H9 (cell line): ENCODE results near the gene AHDC1. TPM values are rescaled to one million over a fixed set of nuclear protein-coding genes. Genes with fewer than 3 reads are reported as not detected.

Source experiments
- DNase-seq: peaks from one replicate; pipeline ENCODE4 v3.0.0-alpha.2; 2017
- H2AFZ ChIP-seq: one replicate; pipeline ENCODE4 v1.6.1; 2013; ENCODE audit warnings: mild to moderate bottlenecking, low read length, control low read depth, moderate library complexity
- H2AK5ac ChIP-seq: 2 replicates; pipeline ENCODE4 v1.6.1; 2013; ENCODE audit warnings: low read length, control low read depth, mixed read lengths; ENCODE audit not compliant: insufficient read length
- H2BK120ac ChIP-seq: one replicate; pipeline ENCODE4 v1.6.1; 2013; ENCODE audit warnings: low read depth, mild to moderate bottlenecking, low read length, control low read depth, inconsistent platforms; ENCODE audit not compliant: poor library complexity, severe bottlenecking
- H2BK12ac ChIP-seq: 2 replicates; pipeline ENCODE4 v1.6.1; 2013; ENCODE audit warnings: low read length, control low read depth, mixed read lengths, low read depth; ENCODE audit not compliant: insufficient read length
- H2BK15ac ChIP-seq: 2 replicates; pipeline ENCODE4 v1.6.1; 2013; ENCODE audit warnings: low read depth, low read length, control low read depth
- H2BK20ac ChIP-seq: one replicate; pipeline ENCODE4 v1.6.1; 2013; ENCODE audit warnings: low read depth, mild to moderate bottlenecking, low read length, control low read depth, inconsistent platforms; ENCODE audit not compliant: poor library complexity, severe bottlenecking
- H2BK5ac ChIP-seq: 2 replicates; pipeline ENCODE4 v1.6.1; 2013; ENCODE audit warnings: low read length, control low read depth, mixed read lengths; ENCODE audit not compliant: insufficient read length
- H3K14ac ChIP-seq: 2 replicates; pipeline ENCODE4 v1.6.1; 2013; ENCODE audit warnings: low read length, control low read depth; ENCODE audit not compliant: insufficient read depth
- H3K18ac ChIP-seq: 2 replicates; pipeline ENCODE4 v1.6.1; 2013; ENCODE audit warnings: low read depth, mild to moderate bottlenecking, mixed read lengths, low read length, control low read depth; ENCODE audit not compliant: insufficient read length
- H3K23ac ChIP-seq: 2 replicates; pipeline ENCODE4 v1.6.1; 2013; ENCODE audit warnings: low read length, control low read depth, mixed read lengths, low read depth; ENCODE audit not compliant: insufficient read length
- H3K23me2 ChIP-seq: 2 replicates; pipeline ENCODE4 v1.6.1; 2013; ENCODE audit warnings: low read depth, mild to moderate bottlenecking, mixed read lengths, low read length, control low read depth; ENCODE audit not compliant: insufficient read length, poor library complexity, severe bottlenecking
- H3K27ac ChIP-seq: 2 replicates; pipeline ENCODE4 v1.5.1; 2013; ENCODE audit warnings: low read length, control low read depth, mixed read lengths, low read depth; ENCODE audit not compliant: insufficient read length
- H3K27me3 ChIP-seq: 2 replicates; pipeline ENCODE4 v1.6.1; 2013; ENCODE audit warnings: low read length, control low read depth, inconsistent platforms; ENCODE audit not compliant: insufficient read depth
- H3K4ac ChIP-seq: 2 replicates; pipeline ENCODE4 v1.6.1; 2013; ENCODE audit warnings: low read depth, mild to moderate bottlenecking, control low read depth, inconsistent platforms, low read length, moderate library complexity
- H3K4me1 ChIP-seq: 2 replicates; pipeline ENCODE4 v1.6.1; 2013; ENCODE audit warnings: low read length, control low read depth, inconsistent platforms; ENCODE audit not compliant: insufficient read depth
- H3K4me2 ChIP-seq: 2 replicates; pipeline ENCODE4 v1.6.1; 2013; ENCODE audit warnings: low read length, control low read depth, mixed read lengths; ENCODE audit not compliant: insufficient read length, insufficient read depth
- H3K56ac ChIP-seq: 2 replicates; pipeline ENCODE4 v1.6.1; 2013; ENCODE audit warnings: low read depth, mild to moderate bottlenecking, mixed read lengths, low read length, control low read depth; ENCODE audit not compliant: insufficient read length
- H3K79me1 ChIP-seq: 2 replicates; pipeline ENCODE4 v1.6.1; 2013; ENCODE audit warnings: low read depth, mild to moderate bottlenecking, moderate library complexity, low read length, control low read depth, inconsistent platforms; ENCODE audit not compliant: insufficient read depth, poor library complexity, severe bottlenecking
- H3K79me2 ChIP-seq: 2 replicates; pipeline ENCODE4 v1.6.1; 2013; ENCODE audit warnings: low read length, control low read depth, inconsistent platforms; ENCODE audit not compliant: insufficient read depth
- H3K9ac ChIP-seq: 2 replicates; pipeline ENCODE4 v1.6.1; 2013; ENCODE audit warnings: low read length, control low read depth, mixed read lengths; ENCODE audit not compliant: insufficient read length; ENCODE audit errors: extremely low read depth
- H3K9me3 ChIP-seq: one replicate; pipeline ENCODE4 v1.6.1; 2013; ENCODE audit warnings: low read depth, low read length, inconsistent platforms; ENCODE audit not compliant: control insufficient read depth
- H3T11ph ChIP-seq: one replicate; pipeline ENCODE4 v1.6.1; 2013; ENCODE audit warnings: mild to moderate bottlenecking, low read length, control low read depth, inconsistent platforms
- H4K20me1 ChIP-seq: one replicate; pipeline ENCODE4 v1.6.1; 2013; ENCODE audit not compliant: control insufficient read depth, insufficient read length, insufficient read depth
- H4K5ac ChIP-seq: 2 replicates; pipeline ENCODE4 v1.6.1; 2013; ENCODE audit warnings: low read depth, mild to moderate bottlenecking, mixed read lengths, low read length, control low read depth; ENCODE audit not compliant: insufficient read length
- H4K8ac ChIP-seq: replicated peaks from 2 replicates; pipeline ENCODE4 v1.6.1; 2013; ENCODE audit warnings: low read length, control low read depth, mixed read lengths, low read depth; ENCODE audit not compliant: insufficient read length
- H4K91ac ChIP-seq: 2 replicates; pipeline ENCODE4 v1.6.1; 2013; ENCODE audit warnings: low read depth, mild to moderate bottlenecking, moderate library complexity, mixed read lengths, low read length, control low read depth; ENCODE audit not compliant: insufficient read length
- H3K27ac Mint-ChIP-seq, 3 experiments: 2 replicates in 2 of 3; 3 replicates in 1 of 3; pipeline ENCODE4 v1.8.0; 2020 to 2021; ENCODE audit warnings: mixed read lengths in 3 of 3, mild to moderate bottlenecking in 1 of 3, moderate library complexity in 1 of 3
- H3K27me3 Mint-ChIP-seq: 2 replicates; pipeline ENCODE4 v1.8.0; 2021; ENCODE audit warnings: low read depth, mild to moderate bottlenecking, moderate library complexity, mixed read lengths
- H3K36me3 Mint-ChIP-seq, 3 experiments: 2 replicates in 2 of 3; 3 replicates in 1 of 3; pipeline ENCODE4 v1.8.0; 2020 to 2021; ENCODE audit warnings: low read depth in 3 of 3, mixed read lengths in 3 of 3; ENCODE audit not compliant: insufficient read depth in 1 of 3
- H3K4me1 Mint-ChIP-seq, 2 experiments: 2 replicates each; pipeline ENCODE4 v1.8.0; 2020; ENCODE audit warnings: mixed read lengths in 2 of 2
- H3K4me3 Mint-ChIP-seq, 2 experiments: 2 replicates in 1 of 2; 3 replicates in 1 of 2; pipeline ENCODE4 v1.8.0; 2020 to 2021; ENCODE audit warnings: mild to moderate bottlenecking in 2 of 2, mixed read lengths in 2 of 2, moderate library complexity in 1 of 2
- H3K9me3 Mint-ChIP-seq, 2 experiments: 2 replicates in 1 of 2; 3 replicates in 1 of 2; pipeline ENCODE4 v1.8.0; 2020; ENCODE audit warnings: mild to moderate bottlenecking in 2 of 2, mixed read lengths in 2 of 2, moderate library complexity in 1 of 2
- CTCF ChIP-seq: fragments of 200-600 bp; sonication (generic); conservative IDR thresholded peaks from 3 replicates; pipeline ENCODE4 v1.8.0; 2021; ENCODE audit warnings: antibody characterized with exemption, mild to moderate bottlenecking
- WGBS: extraction: QIAGEN DNeasy Blood & Tissue Kit; methylation state at CpG from one replicate; pipeline ENCODE4 v1.1.7; 2013; ENCODE audit warnings: missing lambda C conversion rate, low lambda C conversion rate, mixed read lengths; ENCODE audit not compliant: insufficient read length; ENCODE audit errors: extremely low coverage; 5-methylcytosine and 5-hydroxymethylcytosine counted together
- total RNA-seq: library from RNA; stranded (reverse); gene quantifications from 2 replicates; pipeline ENCODE4 v1.2.1, GENCODE V29; 2021

The AHDC1 gene
- total RNA-seq, 1 experiment from 2014 or later = 29.4 TPM

DNA sequence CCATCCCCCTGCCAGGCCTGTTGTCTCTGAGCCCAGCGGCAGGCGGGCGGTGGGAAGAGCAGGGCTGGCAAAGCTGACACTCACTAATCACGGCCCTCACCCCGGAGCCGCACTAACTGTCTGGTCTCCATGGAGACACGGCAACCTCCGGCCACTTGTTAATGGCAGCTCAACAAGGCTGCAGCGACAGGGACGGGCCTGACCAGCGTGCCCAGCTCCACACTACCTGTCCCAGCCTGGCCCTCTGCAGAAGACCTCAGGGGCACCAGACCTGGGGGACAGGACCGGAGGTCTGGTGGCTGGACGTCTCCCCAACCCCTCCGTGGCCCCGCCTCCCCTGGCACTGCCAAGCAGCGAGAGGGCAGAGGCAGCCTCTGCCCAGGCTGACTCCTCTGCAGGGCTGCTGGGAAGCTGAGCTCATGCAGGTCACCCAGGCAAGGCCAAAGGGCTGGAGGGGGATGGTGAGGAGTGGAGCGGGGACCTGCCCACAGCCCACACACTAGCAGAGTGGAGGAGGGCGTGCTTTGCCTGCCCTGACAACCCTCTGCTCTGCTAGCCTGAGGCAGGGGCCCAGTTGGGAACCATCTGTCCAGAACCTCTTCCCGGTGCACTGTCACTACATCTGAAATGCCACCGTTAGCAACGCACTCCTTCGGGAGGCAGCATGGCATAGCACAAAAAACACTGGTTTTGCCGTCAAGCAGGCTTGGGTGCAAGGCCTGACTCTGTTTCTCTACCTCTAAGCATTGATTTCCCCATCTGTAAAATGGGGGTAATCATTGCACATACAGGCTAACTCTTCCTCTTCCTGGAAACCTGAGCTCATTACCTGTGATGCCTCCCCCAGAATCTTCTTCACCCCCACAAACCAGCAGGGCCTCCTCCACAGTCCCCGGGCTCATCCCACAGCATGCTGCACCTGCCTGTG, 84.3 kb downstream of the AHDC1 start:
- no peak for TF ChIP-seq CTCF
- no peak overlapping the region; the same call in 1 of the 2 replicates for H3K14ac ChIP-seq
- 0 out of 2 replicates have a peak, but pooled peaks cover 2% of the 10 kb centered on the region for H3K4me1 ChIP-seq
- no peak overlapping the region for H3K56ac ChIP-seq
- H3K4ac ChIP-seq = no peak overlapping the region
- H3K9ac ChIP-seq = no peak overlapping the region
- H2AK5ac ChIP-seq = no peak overlapping the region
- no peak for DNase-seq
- no peak overlapping the region for H2BK12ac ChIP-seq
- H2BK20ac ChIP-seq = no peak overlapping the region
- no peak overlapping the region for H2BK15ac ChIP-seq
- H3K4me2 ChIP-seq = no peak overlapping the region
- Mint-ChIP-seq H3K4me1 (peaks cover 39 to 52% of the 10 kb centered on the region in 2 experiments), H3K27me3 (no peaks in the 10 kb centered on the region; the same call in 1 of the 2 replicates), H3K27ac (no peak overlapping the region; a peak in 1 of 7 replicates), H3K4me3 (peak overlapping the region in 1 of 2 experiments; percentile 49; a peak in 1 of 5 replicates), H3K36me3 (no peaks in the 10 kb centered on the region), H3K9me3 (no peaks in the 10 kb centered on the region; a peak in 2 of 5 replicates)
- H2BK120ac ChIP-seq = no peak overlapping the region
- H3K23me2 ChIP-seq = no peaks in the 10 kb centered on the region
- H2AFZ ChIP-seq = no peak overlapping the region
- no peak overlapping the region for H3K27ac ChIP-seq
- H3K79me1 ChIP-seq = no peaks in the 10 kb centered on the region
- no peak overlapping the region for H4K5ac ChIP-seq
- H2BK5ac ChIP-seq = no peak overlapping the region
- no peaks in the 10 kb centered on the region for H4K20me1 ChIP-seq
- no peak overlapping the region for H4K8ac ChIP-seq
- H3K27me3 ChIP-seq = no peaks in the 10 kb centered on the region
- WGBS = no CpG with 5 or more reads among the region's 24 CpGs
- H3K9me3 ChIP-seq = no peaks in the 10 kb centered on the region
- H3K79me2 ChIP-seq = no peaks in the 10 kb centered on the region
- no peak overlapping the region for H3T11ph ChIP-seq
- H3K18ac ChIP-seq = no peak overlapping the region
- no peak overlapping the region for H4K91ac ChIP-seq
- H3K23ac ChIP-seq = no peak overlapping the region
